Skin epidermis (tissue), 12 donors: Measurements from ENCODE around the gene P2RY14.
"Not testable (repeated sequence)": the region's sequence is repeated elsewhere in the genome, so short reads cannot be mapped to it uniquely, and the experiment has no call there.

Experiments
- H3K27ac ChIP-seq, 21 experiments: fragments of 200-600 bp; sonication (generic) in 11 of 21; one replicate each; pipeline ENCODE4 v1.5.0; 2020; ENCODE audit warnings: mild to moderate bottlenecking in 3 of 21, inconsistent platforms in 2 of 21, moderate library complexity in 2 of 21
- H3K4me3 ChIP-seq, 7 experiments: fragments of 200-600 bp; sonication (generic) in 2 of 7; one replicate each; pipeline ENCODE4 v1.5.0; 2020; ENCODE audit warnings: inconsistent platforms in 2 of 7, mild to moderate bottlenecking in 2 of 7, moderate library complexity in 1 of 7

Gene P2RY14

DNA sequence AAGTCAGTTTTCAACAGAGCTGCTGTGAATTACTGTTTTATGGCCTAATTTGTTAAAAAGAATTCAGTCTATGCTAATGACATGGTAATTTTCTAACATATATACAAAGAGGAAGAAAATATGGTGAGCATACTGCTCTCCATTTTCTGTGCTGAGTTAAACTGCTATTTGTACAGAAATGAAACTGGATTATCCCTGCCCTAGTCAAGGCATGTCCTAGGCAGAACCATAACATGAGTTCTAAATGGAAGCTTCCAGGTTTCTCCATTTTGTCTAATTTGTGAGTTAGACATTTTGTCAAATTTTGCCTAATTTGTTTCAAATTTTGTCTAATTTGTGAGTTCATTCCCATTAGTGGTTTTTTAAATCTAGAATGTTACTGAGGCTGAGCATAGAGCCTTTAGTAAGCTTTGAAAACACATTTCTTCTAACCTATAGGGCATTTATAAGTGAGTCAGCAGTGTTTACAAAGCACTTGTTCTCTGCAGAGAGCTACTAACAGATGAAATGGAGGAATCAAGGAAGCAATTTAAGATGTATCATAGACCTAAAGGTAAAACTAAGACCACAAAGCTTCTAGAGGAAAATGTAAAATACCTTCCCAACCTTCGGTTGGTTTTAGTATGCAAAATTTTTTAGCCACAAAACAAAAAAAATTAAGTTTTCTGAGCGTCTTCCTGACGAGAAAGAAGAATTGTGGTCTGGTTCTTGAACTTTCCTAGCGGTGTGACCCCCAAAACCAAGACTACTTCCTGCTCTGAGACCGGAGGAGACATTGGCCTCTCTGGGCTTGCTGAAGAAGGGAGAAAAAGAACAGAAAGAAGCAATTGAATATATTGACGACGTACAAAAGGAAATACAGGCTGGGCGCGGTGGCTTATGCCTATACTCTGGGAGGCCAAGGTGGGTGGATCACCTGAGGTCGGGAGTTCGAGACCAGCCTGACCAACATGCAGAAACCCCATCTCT is 9.8 kb downstream of the P2RY14 start:
- no peak overlapping the region for H3K4me3 ChIP-seq

DNA sequence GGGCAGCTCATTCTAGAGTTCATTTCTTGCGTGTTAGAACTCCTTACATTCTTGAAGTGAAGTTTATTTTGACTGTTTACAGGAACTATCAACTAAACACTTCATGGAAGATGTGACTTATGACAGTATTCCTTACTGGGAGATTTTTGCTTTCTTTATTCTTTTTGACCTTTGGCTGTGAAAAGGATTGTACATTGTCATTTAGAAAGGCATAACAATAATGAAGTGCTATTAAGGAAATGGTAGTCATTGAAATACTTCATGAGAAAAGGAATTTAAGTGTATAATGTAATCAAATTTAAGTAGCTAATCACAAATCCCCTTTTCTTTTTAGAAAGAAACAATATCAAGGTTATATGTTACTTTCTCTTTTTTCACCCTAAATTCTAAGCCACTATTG is 11.3 kb downstream of the P2RY14 start:
- no peak overlapping the region for H3K4me3 ChIP-seq
- peak overlapping the region in 1 of 21 experiments; percentile 24 for H3K27ac ChIP-seq

More for the DNA sequence above, 9.8 kb downstream of the P2RY14 start:
- peak overlapping the region in 3 of 21 experiments; percentile 1 to 30 (median 7) for H3K27ac ChIP-seq

DNA sequence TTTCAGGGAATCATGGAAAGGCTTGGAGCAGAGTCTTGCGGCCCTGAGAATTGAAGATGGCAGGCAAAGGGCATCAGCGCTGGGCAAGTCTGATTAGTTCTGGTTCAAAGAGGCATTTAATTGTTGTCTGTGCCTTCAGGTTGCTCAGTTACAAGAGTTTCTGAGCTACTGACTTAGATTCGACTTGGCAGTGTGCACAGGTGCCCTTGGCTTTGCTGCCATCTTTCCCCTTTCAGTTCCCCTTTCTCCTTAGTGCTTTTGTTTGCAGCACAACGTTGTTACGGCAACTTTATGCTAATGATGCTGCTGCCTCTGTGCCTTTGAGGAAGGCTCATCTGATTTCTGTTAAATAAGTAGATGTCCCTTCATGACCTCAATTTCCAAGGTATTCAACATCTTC is 12.5 kb downstream of the P2RY14 start:
- H3K27ac ChIP-seq = peak overlapping the region in 6 of 21 experiments; percentile 12 to 55 (median 36)

DNA sequence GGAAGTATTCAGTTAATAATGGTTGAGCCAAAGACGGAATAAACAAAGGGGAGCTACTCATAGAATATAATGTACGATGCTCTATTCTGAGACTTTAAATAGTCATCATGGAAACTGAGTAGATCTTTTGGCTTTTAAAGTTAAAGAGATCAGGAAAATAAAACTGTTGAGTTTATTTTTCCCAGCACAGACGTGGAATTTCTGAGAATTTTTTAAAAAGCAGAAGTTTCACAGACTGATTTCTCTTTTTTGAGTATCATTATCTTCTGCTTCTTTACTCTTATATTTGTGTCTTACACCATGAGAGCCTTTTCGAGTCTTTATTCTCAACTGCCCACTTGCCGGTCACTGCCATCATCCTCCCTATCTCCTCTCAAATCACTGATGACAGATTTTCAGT is 13.2 kb downstream of the P2RY14 start:
- H3K4me3 ChIP-seq = no peak overlapping the region
- peak overlapping the region in 7 of 21 experiments; percentile 12 to 55 (median 32) for H3K27ac ChIP-seq

More for the DNA sequence above, 12.5 kb downstream of the P2RY14 start:
- H3K4me3 ChIP-seq = no peak overlapping the region

DNA sequence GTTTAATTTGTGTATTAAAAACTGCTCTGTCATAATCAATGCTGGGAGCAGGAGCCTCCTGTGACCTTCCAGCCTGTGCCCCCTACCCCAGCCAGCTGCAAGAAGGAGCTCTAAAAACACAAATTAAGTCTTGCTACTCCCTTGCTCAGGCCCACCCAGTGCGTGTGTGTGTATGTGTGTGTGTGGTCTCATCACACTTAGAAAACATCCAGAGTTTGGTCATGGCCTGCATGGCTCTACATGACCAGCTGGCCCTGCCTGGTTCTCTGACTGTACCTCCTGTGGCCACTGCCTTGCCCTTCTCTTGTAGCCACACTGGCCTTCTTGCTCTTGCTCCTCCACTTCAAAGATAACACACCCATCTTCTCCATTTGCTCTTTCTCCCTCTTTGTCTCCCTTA is 13.7 kb downstream of the P2RY14 start:
- H3K27ac ChIP-seq = peak overlapping the region in 4 of 21 experiments; percentile 36 to 46 (median 37)

DNA sequence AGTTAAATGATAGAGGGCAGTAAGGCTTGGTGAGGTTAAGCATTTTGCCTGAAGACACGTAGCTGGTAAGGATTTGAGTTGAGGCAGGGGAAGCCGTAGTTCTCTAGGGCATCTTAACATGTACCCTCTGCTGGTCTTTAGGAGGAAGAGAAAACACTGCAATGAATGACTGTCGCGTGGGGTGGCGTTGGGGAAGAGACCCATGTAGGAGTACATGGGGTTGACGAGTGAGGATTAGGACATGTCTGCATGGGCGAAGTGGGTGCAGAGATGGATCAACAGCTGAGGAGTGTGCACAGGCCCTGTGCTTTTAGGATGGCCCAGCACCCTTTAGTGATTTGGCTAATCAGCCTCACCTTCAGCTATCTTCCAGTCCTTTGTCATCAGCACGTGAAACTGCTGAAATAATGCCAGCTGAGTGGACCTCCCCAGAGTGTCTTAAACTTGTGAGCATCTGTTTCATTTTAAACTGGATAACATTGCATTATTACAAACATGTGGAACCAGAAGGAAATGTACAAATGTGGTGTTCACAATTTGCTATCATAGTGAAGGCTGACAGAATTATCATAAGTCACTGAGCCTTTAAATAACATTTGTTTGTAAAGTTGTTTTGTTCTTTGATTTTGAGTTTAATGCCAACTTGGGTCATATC is 15.3 kb downstream of the P2RY14 start:
- Histone ChIP-seq H3K4me3 (no peak overlapping the region), H3K27ac (peak overlapping the region in 1 of 21 experiments; percentile 38)

More for the DNA sequence above, 13.7 kb downstream of the P2RY14 start:
- H3K4me3 ChIP-seq = no peak overlapping the region

DNA sequence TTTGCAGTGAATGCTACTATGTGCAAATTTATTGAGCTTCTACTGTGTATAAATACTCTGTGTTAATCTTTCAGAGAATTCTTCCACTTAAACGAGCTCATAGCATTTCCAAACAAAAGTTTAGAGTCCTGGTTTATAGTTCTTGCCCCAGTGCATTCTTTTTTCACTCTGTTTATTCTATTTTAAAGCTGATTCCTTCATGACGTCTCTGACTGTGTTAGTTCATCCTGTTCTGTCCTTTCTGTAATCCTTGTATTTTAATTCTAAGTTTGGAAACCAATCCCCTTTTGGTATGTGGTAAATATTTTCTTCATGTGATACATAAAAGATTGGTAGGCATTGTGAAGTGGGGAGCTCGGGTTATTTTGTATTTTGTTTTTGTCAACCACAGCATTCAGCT is 18.7 kb downstream of the P2RY14 start:
- Histone ChIP-seq H3K27ac (no peak overlapping the region), H3K4me3 (no peak overlapping the region)

DNA sequence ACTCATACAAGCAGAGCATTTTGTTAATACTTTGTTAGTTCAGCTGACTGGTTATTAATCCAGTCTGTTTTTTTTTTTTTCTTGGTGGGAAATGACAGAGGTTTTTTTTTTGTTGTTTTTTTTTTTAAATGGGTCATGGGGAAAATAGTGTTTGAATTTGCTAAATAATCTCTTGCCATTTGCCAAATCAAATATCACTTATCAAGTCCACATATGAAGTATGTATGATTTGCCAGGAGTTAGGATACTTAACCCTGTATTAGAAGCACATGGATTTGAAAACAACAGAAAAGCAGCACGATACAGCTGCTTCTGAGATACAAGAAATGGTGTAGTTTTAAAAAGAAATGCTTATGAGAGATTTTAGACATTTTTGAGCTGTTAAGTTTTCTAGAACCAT is 21.6 kb downstream of the P2RY14 start:
- Histone ChIP-seq H3K4me3 (no peak overlapping the region), H3K27ac (no peak overlapping the region)

DNA sequence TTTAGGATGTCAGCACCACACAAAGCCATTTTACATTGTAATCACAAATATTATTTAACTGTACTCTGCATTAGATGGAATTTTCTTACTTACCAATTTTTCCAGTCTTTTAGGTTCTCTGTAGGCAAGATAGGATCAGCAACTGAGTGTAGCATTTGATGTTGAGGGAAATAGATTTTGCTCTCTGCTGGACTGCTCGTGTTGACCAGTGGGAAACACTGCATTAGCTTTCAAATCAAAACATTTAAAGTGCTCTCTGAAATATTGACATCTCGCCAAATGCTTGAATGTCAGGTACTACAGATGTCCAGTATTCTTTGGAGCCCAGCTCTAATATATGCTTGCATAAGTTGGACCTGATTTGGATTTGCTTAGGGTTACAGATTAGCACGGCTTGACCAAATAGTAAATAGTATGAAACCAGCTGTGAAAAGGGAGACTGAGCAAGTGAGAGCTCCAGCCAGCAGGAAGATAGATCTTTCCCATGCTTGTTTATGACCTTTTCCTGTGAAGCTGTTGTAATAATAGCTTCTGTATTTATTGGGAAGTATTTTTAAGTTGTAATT is 29.5 kb downstream of the P2RY14 start:
- H3K4me3 ChIP-seq = no peak overlapping the region
- peak overlapping the region in 1 of 21 experiments; percentile 13 for H3K27ac ChIP-seq

DNA sequence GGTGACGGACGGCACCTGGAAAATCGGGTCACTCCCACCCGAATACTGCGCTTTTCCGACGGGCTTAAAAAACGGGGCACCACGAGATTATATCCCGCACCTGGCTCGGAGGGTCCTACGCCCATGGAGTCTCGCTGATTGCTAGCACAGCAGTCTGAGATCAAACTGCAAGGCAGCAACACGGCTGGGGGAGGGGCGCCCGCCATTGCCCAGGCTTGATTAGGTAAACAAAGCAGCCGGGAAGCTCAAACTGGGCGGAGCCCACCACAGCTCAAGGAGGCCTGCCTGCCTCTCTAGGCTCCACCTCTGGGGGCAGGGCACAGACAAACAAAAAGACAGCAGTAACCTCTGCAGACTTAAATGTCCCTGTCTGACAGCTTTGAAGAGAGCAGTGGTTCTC is 36.3 kb downstream of the P2RY14 start:
- not testable (repeated sequence) for H3K4me3 ChIP-seq, H3K27ac ChIP-seq

DNA sequence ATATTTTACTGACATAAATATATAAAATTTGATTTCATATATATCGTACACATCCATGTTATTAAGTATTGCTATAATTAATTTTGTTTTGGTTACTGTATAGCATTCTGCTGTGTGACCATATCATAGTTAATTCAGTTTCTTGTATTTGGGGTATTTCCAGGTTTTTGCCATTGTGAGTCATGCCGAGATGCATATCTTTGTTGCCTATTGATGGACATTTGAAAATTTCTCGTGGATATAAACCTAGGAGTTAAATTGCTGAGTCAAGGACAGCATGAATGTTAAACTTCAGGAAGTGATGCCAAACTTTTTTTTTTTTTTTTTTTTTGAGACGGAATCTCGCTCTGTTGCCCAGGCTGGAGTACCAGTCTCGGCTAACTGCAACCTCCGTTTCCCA is 41.6 kb downstream of the P2RY14 start:
- H3K27ac ChIP-seq = no peak overlapping the region
- H3K4me3 ChIP-seq = no peak overlapping the region

DNA sequence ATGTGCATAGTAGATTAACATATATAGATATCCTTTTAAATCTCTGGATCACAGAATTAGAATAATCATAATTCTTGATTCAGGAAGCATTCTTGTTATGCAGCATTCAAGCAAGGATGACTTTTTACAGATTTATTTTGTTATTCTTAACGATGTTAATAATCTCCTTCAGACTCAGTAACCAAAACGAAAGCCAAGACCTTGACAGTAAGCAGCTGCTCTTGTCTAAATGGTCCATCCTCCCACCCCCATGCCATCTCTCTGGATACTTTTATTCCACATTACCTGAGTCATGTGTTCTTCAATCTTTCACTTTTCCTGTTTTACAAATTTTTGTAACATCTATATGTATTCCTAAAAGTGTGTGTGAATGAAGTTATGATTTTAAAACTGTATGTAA is 42.0 kb downstream of the P2RY14 start:
- Histone ChIP-seq H3K27ac (no peak overlapping the region), H3K4me3 (no peak overlapping the region)

DNA sequence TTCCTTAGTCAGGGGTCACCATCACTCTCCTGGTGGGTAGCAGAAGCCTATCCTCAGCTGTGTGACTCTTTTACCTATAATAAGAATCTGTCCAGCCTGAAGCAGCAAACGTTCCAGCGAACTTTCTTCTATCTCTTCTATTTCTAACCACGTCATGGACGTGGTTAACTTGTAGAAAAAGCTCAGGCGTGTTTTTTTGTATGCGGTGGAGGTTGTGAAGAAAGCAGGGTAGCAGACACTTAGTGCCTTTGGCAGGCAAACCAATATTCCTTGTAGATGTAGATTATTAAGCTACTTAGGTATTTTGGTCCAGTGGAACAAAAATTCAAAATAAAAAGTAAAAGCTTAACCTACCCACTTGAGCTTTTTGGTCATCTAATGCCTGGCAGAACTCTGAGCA is 43.5 kb downstream of the P2RY14 start:
- Histone ChIP-seq H3K4me3 (no peak overlapping the region), H3K27ac (no peak overlapping the region)

DNA sequence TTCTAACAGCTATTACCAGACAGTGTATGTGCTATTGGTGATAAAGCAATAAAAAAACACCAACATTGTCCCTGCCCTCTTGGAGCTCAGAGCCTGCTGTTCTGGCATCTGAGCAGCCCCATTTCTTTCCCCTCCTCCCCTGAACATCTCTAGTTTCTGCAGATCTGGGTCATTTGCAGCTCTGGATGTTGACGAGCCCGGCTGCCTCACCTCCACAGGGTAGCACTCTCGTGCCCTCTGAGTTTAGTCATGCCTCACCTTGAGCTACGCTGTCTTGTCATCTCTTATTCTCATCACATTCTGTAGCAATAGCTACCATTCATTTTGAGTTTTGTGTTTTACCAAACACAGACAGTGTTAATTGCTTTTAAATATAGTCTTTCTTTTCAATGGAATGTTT is 45.4 kb downstream of the P2RY14 start:
- Histone ChIP-seq H3K27ac (no peak overlapping the region), H3K4me3 (no peak overlapping the region)

DNA sequence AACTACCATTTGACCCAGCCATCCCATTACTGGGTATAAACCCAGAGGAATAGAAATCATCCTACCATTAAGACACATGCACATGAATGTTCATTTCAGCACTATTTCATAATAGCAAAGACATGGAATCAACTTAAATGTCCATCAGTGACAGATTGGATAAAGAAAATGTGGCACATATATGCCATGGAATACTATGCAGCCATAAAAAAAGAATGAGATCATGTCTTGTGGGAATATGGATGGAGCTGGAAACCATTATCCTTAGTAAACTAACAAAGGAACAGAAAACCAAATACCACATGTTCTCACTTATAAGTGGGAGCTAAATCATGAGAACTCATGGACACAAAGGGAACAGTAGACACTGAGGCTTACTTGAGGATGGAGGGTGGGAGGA is 45.9 kb downstream of the P2RY14 start:
- not testable (repeated sequence) for H3K27ac ChIP-seq, H3K4me3 ChIP-seq

DNA sequence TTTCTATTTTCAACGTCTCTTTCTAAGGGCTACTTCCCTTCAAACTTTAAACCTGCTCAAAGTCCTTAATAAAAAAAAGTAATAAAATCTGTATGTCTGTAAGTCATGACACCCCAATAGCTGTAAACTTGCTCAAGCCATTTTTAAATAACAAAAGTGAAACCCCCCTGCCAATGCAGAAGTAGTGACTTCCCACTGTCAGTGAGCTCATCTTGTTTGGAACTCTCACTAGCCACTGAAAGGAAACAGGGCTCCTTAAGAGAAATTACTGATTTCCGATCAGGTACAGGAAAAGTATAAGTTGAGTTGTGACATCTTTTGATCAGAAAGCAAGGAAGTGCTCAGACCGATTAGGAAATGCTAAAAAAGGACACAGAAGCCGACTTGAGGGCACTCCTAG is 47.7 kb downstream of the P2RY14 start:
- Histone ChIP-seq H3K4me3 (no peak overlapping the region), H3K27ac (peak overlapping the region in 4 of 21 experiments; percentile 18 to 56 (median 29))

DNA sequence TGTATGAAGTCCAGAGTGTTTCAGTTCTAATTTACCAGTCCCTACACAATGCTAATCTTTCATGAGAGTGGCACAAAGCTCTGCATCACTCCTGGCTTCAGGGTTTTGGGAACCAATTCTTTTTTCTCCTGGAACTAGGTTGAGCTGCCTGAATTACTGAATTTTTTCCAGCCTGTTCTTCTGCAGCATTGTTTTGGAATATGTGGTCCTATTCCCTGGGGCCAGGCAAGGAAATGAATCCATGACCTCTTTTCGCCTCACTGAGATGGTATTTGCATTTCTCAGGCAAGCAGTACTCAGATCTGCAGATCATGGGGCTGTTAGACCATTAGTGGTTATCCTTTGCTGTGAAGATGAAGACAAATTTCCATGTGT is 49.7 kb downstream of the P2RY14 start:
- Histone ChIP-seq H3K4me3 (no peak overlapping the region), H3K27ac (peak overlapping the region in 14 of 21 experiments; percentile 4 to 77 (median 53))

DNA sequence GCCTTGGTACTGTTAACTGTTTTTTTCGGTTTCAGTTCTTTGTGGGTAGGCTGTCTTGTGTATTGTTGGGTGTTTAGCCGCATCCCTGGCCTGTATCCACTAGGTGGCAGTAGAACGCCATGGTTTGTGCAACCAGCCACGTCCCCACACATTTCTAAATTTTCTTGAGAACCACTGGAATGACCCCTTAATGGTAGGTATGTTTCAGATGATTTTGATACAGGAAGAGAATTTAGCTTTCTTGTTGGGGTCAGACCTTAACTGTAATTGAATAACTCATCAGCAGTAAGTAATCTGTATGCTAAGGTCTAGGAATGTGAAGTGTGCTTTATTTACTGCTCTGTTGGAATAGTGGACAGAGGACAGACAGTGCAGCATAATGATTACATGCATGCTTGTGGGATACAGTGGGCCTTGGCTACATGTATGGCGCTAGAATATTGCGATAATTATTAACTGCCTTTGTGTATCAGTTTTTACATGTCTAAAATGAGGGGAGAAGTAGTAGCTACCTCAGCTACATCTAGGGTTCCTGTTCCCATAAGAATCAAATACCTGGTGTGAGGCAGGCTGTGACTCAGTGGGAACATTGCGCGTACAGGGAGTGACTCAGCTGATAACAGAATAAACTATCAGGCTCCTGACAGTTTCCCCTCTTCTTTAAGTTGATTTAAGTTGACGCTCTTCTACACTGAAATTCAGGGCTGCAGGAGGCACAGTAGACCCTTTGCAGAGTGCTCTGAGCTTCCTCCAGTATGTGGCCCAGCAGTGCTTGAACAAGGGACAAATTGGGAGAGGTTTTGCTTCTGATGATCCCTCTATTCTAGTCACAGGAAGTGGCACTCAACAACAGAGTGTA is 50.3 kb downstream of the P2RY14 start:
- Histone ChIP-seq H3K4me3 (no peak overlapping the region), H3K27ac (peak overlapping the region in 14 of 21 experiments; percentile 4 to 77 (median 53))

DNA sequence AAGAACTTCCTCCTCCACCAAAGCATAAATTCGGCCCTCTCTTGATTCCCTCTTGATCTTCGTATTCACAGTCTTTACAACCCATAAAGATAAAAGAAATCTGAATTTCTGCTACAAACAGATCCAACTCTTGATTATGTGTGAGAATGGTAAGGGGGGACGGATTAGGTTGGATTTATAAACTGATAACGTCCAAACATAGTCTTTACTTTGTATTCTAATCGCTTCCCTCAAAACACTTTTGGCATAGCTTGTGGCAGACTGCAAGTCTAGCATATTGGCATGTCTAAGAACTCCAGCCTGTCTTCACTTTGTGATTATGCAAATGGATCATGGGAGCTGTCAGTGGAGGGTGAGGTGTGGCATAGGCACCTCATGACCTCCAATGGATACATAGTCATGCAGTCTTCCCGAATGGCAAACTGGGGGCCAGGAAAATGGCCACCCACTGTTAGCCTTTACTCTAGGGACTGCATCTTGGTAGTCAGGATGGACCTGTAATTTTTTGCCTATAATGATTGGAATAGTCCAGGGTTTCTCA is 51.0 kb downstream of the P2RY14 start:
- H3K27ac ChIP-seq = peak overlapping the region in 4 of 21 experiments; percentile 30 to 77 (median 63)
- no peak overlapping the region for H3K4me3 ChIP-seq
